ENCODE results near the gene PPP1R12A.

The PPP1R12A gene

DNA sequence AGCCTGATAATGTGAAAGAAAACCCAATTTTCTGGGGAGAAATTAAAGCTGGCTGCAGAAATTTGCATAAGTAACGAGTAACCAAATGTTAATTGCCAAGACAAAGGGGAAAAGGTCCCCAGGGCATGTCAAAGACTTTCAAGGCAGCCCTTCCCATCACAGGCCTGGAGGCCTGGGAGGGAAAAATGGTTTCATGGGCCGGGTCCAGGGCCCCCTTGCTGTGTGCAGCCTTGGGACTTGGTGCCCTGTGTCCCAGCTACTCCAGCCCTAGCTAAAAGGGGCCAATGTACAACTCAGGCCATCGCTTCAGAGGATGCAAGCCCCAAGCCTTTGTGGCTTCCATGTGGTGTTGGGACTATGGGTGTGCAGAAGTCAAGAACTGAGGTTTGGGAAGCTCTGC is 96.5 kb downstream of the PPP1R12A start:
- no peak overlapping the region for H3K4me3 ChIP-seq (replicated peaks; ENCODE audit: low read depth, low read length)
- no peak for DNase-seq (ENCODE audit: extremely low read depth, low read depth)
- TF ChIP-seq, protein P1, sequence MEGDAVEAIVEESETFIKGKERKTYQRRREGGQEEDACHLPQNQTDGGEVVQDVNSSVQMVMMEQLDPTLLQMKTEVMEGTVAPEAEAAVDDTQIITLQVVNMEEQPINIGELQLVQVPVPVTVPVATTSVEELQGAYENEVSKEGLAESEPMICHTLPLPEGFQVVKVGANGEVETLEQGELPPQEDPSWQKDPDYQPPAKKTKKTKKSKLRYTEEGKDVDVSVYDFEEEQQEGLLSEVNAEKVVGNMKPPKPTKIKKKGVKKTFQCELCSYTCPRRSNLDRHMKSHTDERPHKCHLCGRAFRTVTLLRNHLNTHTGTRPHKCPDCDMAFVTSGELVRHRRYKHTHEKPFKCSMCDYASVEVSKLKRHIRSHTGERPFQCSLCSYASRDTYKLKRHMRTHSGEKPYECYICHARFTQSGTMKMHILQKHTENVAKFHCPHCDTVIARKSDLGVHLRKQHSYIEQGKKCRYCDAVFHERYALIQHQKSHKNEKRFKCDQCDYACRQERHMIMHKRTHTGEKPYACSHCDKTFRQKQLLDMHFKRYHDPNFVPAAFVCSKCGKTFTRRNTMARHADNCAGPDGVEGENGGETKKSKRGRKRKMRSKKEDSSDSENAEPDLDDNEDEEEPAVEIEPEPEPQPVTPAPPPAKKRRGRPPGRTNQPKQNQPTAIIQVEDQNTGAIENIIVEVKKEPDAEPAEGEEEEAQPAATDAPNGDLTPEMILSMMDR (IDR thresholded peaks at IDR 0.05; ENCODE audit: low read depth, low read length, missing control alignments): no peak

DNA sequence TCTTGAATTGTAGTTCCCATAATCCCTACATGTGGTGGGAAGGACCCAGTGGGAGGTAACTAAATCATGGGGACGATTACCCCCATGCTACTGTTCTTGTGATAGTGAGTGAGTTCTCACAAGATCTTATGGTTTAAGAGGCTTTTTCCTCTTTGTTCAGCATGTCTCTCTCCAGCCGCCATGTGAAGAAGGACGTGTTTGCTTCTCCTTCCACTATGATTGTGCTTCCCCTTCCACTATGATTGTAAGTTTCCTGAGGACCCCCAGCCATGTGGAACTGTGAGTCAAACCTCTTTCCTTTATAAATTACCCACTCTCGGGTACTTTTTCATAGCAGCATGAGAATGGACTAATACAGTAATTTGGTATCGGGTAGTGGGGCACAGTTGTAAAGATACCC is 97.3 kb downstream of the PPP1R12A start:
- no peak overlapping the region for H3K4me3 ChIP-seq (replicated peaks; ENCODE audit: low read depth, low read length)
- DNase-seq (ENCODE audit: extremely low read depth, low read depth): no peak
- TF ChIP-seq, protein P1 (IDR thresholded peaks at IDR 0.05; ENCODE audit: low read depth, low read length, missing control alignments): no peak

DNA sequence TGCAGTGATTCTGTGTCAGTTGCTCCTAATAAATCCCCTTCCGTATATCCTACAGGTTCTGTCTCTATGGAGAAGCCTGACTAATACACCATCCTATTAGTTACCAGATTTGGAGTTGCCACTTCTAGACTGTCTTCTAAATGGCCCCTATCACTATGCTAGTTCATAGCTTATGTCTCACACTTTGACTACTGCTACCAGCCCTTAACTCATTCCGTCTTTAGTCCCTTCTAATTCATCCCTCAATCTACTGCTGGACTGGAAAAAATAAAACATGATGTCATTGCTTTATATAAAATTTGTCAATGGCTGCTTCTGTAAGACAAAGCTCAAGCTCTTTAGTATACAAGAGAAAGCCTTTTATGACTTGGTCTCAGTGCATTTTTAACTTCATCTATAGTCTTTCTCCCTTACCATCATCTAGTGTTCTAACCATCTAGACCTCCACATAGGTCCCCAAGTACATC is 99.5 kb downstream of the PPP1R12A start:
- DNase-seq (ENCODE audit: extremely low read depth, low read depth): no peak
- no peak overlapping the region for H3K4me3 ChIP-seq (replicated peaks; ENCODE audit: low read depth, low read length)
- TF ChIP-seq, protein P1 (IDR thresholded peaks at IDR 0.05; ENCODE audit: low read depth, low read length, missing control alignments): no peak

DNA sequence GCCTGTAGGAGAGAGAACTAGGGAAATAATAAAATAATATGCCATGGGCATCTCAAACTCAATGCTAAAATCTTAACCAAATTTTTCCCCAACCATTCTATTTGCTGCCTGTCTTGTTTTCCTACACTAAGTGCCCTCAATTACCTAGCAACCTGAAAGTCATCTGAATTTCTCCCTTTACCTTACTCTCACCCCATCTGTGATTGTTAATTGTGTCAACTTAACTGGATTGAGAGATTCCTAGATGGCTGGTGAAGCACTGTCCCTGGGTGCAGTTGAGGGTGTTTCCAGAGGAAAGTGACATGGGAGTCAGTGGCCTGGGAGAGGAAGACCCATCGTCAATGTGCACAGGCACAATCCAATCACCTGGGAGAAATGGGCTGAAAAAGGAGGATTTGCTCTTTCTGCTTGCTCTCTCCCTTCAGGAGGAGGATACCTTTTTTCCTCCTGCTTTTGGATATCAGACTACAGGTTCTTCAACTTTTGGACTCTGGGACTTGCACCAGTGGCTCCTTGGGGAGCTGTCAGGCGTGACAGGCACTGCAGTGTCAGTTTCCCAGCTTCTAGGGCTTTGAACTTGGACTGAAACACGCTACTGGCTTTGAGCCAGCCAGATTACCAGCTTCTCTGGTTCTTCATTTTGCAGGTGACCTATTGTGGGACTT is 100.1 kb downstream of the PPP1R12A start:
- no peak overlapping the region for H3K4me3 ChIP-seq (replicated peaks; ENCODE audit: low read depth, low read length)
- TF ChIP-seq, protein P1 (IDR thresholded peaks at IDR 0.05; ENCODE audit: low read depth, low read length, missing control alignments): no peak
- DNase-seq (ENCODE audit: extremely low read depth, low read depth): no peak

DNA sequence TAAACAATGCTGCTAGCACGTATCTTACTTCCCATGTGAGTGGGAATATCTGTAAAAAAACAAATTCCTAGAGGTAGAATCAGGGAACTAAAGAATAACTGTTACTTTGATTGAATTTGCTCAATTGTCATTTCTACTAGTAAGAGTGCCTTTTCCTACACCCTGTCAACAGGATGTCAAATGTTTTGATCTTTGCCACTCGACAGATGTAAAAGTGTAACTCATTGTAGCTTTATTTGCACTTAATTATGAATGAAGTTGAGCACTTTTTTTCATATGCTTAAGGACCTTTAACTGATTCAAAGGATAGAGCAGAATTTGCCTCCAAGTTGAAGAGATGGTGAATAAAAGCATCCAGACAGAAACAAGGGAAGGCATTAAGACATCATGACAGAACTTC is 104.5 kb downstream of the PPP1R12A start:
- H3K4me3 ChIP-seq (replicated peaks; ENCODE audit: low read depth, low read length): no peak overlapping the region
- no peak for DNase-seq (ENCODE audit: extremely low read depth, low read depth)
- TF ChIP-seq, protein P1 (IDR thresholded peaks at IDR 0.05; ENCODE audit: low read depth, low read length, missing control alignments): no peak

DNA sequence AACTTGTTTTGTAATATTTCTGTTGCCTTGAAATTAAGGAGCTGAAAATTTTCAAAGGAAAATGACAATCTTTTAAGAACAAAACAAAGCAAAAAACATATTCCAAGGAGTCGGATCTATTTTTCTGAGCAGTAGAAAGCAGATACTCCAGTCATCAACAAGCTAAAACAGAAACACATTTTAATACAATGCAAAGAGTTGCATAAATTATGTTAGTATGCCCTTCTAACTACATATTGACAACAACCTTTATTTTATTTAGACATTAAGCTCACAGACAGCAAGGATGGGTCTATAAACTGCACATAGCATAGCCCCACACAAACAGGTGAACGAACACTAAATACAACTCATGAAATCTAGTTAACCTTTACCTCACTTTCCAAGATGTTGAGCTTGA is 106.0 kb downstream of the PPP1R12A start:
- no peak overlapping the region for H3K4me3 ChIP-seq (replicated peaks; ENCODE audit: low read depth, low read length)
- TF ChIP-seq, protein P1 (IDR thresholded peaks at IDR 0.05; ENCODE audit: low read depth, low read length, missing control alignments): no peak
- DNase-seq (ENCODE audit: extremely low read depth, low read depth): no peak

DNA sequence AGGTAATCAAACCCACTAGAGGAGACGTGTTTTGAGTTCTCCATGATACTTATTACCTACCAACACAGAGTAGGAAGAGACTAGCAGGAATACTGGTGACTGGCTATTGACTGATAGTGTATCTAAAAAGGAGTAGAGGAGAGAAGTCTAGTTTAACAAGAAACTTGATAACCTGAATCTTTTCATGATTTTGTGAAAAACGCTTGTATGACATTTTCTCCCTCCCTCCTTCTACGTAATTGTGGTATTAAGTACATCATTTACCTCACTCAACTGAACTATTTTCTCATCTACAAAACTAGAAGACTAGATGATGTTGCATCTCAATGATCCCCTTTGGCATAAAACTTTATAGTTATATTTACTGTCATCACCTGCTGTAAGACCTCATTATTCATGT is 107.4 kb downstream of the PPP1R12A start:
- no peak for DNase-seq (ENCODE audit: extremely low read depth, low read depth)
- TF ChIP-seq, protein P1 (IDR thresholded peaks at IDR 0.05; ENCODE audit: low read depth, low read length, missing control alignments): no peak
- H3K4me3 ChIP-seq (replicated peaks; ENCODE audit: low read depth, low read length): no peak overlapping the region
